Measurements from ENCODE around the gene TSPAN32.

Gene TSPAN32

DNA sequence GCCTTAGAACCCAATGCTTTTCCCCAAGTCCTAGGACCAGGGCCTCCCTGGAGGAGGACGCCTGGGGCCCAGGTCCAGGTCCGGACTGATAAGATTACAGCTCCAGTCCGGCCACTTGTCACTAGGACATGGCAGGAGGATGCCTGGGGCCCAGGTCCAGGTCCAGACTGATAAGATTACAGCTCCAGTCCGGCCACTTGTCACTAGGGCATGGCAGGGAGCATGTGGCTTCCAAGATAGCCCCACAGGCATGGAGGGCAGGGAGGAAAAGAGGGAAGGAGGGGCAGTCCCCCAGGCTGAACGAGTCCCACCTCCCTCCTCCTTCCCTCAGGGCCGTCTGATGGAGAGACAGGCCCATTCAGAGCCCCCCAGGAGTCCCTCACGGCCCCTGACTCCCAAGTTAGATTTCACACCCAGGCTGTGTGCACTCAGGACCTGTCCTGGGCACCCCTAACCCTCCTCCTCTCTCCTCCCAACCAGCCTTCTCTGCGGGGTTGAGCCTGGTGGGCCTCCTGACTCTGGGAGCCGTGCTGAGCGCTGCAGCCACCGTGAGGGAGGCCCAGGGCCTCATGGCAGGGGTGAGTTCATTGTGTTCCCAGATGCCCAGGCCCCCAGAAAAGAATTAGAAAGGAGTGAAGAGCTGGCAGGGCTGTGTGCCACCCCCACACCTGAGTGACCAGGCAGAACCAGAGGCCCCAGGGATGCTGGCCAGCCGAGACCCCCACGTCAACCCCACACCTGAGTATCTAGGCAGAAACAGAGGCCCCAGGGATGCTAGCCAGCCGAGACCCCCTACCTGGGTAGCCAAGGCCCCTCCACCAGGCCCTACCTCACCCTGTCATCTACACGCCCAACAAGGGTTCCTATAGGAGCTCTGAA, 2.1 kb downstream of the TSPAN32 start:
- no peak for DNase-seq (ENCODE audit: low read depth in 2 of 2)

DNA sequence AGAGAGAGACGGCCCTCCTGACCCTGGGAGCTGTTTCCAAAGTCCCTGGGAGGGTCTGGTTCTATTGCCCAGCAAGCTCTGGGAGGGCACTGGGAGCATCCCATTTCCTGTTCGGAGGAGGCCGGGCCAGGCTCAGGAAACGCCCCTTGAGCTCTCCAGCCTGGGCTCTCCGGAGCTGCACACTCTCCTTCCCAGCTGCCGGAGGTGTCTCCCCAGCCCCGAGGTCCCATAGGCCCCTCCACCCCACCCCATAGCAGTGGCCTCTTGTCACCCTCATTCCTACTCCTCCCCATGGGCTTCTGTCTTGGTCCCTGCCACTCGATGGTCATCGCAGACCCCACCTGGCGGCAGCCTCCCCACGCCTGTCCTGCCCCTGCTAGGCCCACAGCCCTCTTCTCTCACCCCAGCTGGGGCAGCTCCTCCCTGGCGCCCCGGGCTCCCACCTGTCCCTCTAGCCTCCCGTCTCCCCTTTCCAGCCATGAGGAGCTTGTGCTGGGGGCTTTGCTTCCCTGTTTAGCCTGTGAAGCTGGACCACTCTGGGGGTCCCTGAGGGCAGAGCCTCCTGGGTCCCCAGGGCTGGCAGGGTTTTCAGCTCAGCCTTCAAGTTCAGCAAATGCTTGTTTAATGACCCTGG, 2.8 kb downstream of the TSPAN32 start:
- DNase-seq (ENCODE audit: low read depth in 2 of 2): no peak

GRCh38 chr11:2305140-2305778, 3.4 kb downstream of the TSPAN32 start:
- DNase-seq (ENCODE audit: low read depth in 2 of 2): peak; percentile 68 to 86

DNA sequence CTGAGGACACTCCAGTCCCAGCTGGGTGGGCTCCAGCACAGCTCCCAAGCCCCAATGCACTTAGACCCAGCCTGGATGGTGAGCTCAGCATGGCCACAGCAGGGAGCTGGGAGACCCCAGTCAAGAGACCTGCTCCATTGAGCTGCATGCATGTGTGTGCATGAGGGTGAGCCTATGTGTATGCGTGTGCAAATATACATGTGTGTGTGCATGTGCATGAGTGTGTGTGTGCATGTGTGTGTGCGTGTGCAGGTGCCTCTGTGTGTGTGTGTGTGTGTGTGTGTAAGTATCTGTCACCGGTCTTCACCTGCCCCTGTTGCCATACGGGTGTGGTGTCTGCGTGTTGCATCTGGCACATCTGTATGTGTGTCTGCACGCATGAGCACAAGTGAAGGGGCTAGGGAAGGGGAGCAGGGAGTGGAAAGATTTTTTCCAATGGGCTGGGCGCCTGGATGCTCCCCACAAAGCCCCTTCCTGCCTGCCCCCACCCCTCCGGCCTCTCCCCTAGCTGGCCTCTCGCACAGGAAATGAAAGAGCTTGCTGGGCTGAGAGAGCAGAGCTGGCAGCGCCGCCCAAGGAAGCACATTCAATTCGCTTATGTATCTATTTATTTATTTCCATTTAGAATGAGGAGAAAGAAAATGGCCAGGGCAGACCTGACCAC, 4.1 kb downstream of the TSPAN32 start:
- DNase-seq (ENCODE audit: low read depth in 2 of 2): no peak

DNA sequence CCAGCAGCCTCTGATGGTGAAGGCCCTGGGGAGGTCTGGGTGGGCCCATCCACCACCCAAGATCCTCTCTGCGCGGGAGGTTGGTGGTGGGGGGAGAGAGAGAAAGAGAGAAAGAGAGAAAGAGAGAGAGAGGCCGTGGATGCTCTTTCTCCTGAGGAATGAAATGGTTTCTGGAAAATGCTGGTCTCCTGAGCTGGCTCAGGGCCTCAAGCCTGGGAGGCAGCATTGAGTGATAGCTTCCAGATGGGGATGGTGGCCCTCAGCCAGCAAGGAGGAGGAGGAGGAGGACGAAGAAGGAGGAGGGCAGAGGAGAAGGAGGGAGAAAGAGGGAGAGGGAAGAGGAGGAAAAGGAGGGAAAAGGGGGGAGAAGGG, 4.6 kb downstream of the TSPAN32 start:
- DNase-seq (ENCODE audit: low read depth in 2 of 2): no peak

- DNase-seq (ENCODE audit: low read depth in 2 of 2): no peak
These were observed 5.2 kb downstream of the TSPAN32 start for GRCh38 chr11:2306877-2307500.

GRCh38 chr11:2307501-2308331, 5.9 kb downstream of the TSPAN32 start:
- DNase-seq (ENCODE audit: low read depth in 2 of 2): no peak

DNA sequence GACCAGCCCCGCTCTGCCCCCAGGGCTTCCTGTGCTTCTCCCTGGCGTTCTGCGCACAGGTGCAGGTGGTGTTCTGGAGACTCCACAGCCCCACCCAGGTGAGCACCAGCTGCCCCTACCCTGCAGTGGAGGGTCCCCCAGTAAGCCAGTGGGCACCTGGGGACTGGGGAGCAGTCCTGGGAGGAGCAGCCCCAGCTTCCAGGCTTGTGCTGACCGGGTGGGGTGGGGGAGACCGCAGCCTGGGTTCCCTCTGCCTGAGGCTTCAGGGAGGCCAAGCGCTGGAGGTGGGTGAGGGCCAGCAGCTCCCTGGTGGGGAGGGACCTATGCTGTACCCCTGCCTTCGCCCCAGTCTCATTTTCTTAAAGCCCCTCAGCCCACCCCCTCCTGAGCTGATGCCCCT, 6.9 kb downstream of the TSPAN32 start:
- DNase-seq (ENCODE audit: low read depth in 2 of 2): no peak

- DNase-seq (ENCODE audit: low read depth in 2 of 2): no peak
These were observed 7.6 kb downstream of the TSPAN32 start for GRCh38 chr11:2309251-2310072.

GRCh38 chr11:2310073-2310785, 8.4 kb downstream of the TSPAN32 start:
- DNase-seq (ENCODE audit: low read depth in 2 of 2): no peak

- DNase-seq (ENCODE audit: low read depth in 2 of 2): no peak
These were observed 9.1 kb downstream of the TSPAN32 start for GRCh38 chr11:2310786-2311352.

GRCh38 chr11:2311353-2312133, 9.7 kb downstream of the TSPAN32 start:
- no peak for DNase-seq (ENCODE audit: low read depth in 2 of 2)

DNA sequence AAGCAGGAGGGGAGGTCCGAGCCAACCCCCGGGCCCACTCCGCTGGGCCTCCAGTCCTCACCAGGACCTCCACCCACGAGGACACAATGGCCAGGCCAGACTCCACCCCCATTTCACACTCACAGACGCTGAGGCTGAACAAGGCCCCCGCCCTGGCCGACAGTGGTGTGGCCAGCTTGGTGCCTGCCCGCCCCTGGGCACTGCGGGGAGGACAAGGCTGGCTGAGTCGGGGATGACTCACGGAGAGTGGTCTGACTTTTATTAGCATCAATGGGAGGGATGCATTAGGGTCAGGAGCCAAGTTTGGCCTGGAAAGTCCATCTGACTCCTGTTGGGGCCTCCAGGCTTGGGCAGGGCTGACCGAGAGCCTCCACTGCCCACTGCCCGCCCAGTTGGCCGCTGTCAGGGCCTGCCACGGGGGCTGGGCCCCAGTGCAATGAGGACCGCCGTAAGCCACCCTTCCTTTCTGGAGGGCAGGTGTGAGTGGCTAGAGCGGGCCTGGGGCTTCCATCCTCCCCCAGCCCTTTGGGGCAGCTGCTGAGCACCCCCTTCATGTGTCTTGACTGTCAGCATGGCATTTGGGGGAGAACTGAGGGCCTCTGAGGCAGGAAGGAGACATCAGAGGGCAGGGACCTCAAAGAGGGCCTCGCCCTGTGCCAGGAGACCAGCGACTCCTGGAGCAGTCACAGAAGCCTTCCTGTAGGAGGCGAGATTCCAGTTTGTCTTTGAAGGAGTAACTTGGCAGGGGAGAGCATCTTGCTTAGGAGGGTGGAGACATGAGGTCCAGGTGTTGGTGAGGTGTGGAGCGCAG, 10.6 kb downstream of the TSPAN32 start:
- no peak for DNase-seq (ENCODE audit: low read depth in 2 of 2)

DNA sequence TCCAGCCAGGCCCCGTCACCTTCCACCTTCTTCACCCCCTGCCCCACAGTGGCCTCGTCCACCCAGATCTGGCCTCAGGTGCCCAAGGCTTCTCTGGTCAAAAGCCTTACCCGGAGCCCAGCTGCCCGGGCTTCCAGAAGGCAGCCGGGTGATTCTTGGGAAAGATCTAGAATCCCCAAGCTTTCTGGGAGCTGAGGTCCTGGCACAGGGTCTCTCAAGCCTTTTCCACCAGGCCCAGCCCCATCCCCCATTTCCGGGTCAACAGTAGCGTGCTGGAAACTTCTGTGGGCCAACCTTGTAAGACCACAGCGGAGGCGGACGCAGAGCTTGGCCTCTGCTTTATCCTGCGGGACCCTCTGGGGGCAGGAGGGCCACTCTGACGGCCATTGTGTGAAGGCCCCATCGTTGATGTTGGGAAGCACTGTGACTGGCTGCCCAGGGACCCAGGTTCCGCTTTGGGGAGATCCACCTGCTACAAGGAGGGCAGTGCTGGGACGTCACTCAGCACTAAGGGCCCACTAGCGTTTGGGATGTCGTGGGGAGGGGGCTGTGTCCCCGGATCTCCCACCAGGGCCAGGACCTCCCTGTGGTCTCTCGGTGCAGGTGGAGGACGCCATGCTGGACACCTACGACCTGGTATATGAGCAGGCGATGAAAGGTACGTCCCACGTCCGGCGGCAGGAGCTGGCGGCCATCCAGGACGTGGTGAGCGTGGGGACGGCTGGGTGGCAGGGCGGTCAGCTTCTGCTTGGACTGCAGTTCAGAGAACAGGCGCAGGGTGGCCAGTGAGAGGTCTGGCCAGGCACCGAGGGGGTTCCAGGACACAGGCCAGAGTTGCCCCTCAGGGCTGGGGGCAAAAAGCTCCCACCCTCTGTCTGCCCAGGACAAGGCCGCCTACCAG, 11.5 kb downstream of the TSPAN32 start:
- DNase-seq (ENCODE audit: low read depth in 2 of 2): no peak

GRCh38 chr11:2314136-2314524, 12.3 kb downstream of the TSPAN32 start:
- DNase-seq (ENCODE audit: low read depth in 2 of 2): no peak
